ENCODE data around the gene LHFPL4.

- no peak for TF ChIP-seq CTCF (IDR thresholded peaks at IDR 0.05)
- no peak for TF ChIP-seq POLR2A (IDR thresholded peaks at IDR 0.05)
Measured at GRCh38 chr3:9581742-9582141, 28.1 kb upstream of the LHFPL4 start.
